ENCODE data around the gene WDR59. TPM values are rescaled to one million over a fixed set of nuclear protein-coding genes. Genes with fewer than 3 reads are reported as not detected.

The WDR59 gene
- polyA plus RNA-seq, 2 of the 4 experiments (the other 2 are of a cell fraction), result 33.4 to 52.2 TPM

DNA sequence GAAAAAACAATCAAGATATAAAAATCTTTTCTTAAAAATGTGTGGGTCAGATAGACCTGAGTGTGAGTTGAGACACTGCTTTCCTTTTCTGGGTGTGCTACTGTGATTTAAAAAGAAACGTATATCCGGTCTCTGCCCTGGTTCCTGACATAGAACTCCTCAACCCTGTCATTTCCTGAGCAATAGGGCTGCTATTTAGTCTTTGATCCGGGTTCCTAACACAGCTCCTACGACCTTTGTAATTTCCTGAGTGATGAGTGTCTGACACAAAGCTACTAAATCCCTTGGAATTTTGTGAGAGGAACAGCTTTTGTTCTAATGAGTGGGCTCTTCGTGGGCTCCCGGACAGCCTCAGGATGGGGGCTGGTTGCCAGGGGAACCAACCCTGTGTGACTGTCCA is 116.4 kb downstream of the WDR59 start:
- H3K4me3 ChIP-seq, result no peak overlapping the region
- WGBS (ENCODE audit: missing lambda C conversion rate), result 54% methylated on average over 6 of the region's 6 CpGs
- H3K4me2 ChIP-seq, result no peak overlapping the region
- POLR2A ChIA-PET, result no interaction called here
- CTCF ChIA-PET, result interaction anchor here (2.4 kb wide), 1 partner anchor 158 kb away, joined by 5 read pairs; no protein-coding TSS in a partner anchor
- H3K9me3 ChIP-seq, result no peaks in the 10 kb centered on the region
- H3K4me1 ChIP-seq, result no peaks in the 10 kb centered on the region
- TF ChIP-seq RAD21 (conservative IDR thresholded peaks at IDR 0.05 in 1 of 2, IDR thresholded peaks at IDR 0.05 in 1 of 2) (no peak), HEYL (CRISPR knock-in tag; IDR thresholded peaks at IDR 0.05) (no peak), CBX8 (IDR thresholded peaks at IDR 0.05) (no peak)
- TF ChIP-seq, protein P1, sequence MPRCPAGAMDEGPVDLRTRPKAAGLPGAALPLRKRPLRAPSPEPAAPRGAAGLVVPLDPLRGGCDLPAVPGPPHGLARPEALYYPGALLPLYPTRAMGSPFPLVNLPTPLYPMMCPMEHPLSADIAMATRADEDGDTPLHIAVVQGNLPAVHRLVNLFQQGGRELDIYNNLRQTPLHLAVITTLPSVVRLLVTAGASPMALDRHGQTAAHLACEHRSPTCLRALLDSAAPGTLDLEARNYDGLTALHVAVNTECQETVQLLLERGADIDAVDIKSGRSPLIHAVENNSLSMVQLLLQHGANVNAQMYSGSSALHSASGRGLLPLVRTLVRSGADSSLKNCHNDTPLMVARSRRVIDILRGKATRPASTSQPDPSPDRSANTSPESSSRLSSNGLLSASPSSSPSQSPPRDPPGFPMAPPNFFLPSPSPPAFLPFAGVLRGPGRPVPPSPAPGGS (IDR thresholded peaks at IDR 0.05), result no peak
- TF ChIP-seq, protein P2, sequence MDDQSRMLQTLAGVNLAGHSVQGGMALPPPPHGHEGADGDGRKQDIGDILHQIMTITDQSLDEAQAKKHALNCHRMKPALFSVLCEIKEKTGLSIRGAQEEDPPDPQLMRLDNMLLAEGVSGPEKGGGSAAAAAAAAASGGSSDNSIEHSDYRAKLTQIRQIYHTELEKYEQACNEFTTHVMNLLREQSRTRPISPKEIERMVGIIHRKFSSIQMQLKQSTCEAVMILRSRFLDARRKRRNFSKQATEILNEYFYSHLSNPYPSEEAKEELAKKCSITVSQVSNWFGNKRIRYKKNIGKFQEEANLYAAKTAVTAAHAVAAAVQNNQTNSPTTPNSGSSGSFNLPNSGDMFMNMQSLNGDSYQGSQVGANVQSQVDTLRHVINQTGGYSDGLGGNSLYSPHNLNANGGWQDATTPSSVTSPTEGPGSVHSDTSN (IDR thresholded peaks at IDR 0.05), result no peak
- FAIRE-seq (no peak), DNase-seq (ENCODE audit: low read depth in 1 of 2, low spot score in 1 of 2) (no peak), ATAC-seq (peak in 1 of 2 experiments; percentile 37; a peak in 1 of 6 replicates)
- H3K27ac ChIP-seq, result no peak overlapping the region

DNA sequence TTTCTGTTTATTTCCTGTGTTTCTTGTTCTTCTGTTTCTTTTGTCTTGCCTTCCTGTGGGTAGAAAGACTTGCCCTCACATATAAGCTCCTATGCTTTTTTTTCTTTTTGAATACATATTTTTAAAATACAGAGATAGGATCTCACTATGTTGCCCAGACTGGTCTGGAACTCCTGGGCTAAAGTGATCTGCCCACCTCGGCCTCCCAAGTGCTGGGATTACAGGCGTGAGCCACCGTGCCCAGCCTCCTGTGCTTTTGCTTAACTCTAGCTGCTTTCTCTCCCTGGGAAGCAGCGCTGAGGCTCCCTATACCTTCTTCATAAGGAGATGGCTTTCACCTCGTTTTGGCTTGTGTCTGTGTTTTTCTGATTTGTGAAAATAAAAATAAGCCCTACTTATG is 116.9 kb downstream of the WDR59 start:
- ChIA-PET CTCF (interaction anchor here (1.0 to 2.4 kb wide), 3 partner anchors 55 to 158 kb away, joined by 3 to 5 read pairs (median 4); no protein-coding TSS in a partner anchor), POLR2A (no interaction called here)
- DNase-seq (ENCODE audit: low read depth in 1 of 2, low spot score in 1 of 2), result no peak
- Histone ChIP-seq H3K4me3 (no peak overlapping the region), H3K9me3 (no peaks in the 10 kb centered on the region), H3K4me2 (no peak overlapping the region), H3K27ac (no peak overlapping the region), H3K4me1 (no peaks in the 10 kb centered on the region)
- WGBS (ENCODE audit: missing lambda C conversion rate), result 84% methylated on average over 5 of the region's 5 CpGs
- FAIRE-seq, result no peak
- ATAC-seq, result no peak
- TF ChIP-seq ZNF302 (CRISPR knock-in tag; IDR thresholded peaks at IDR 0.05), result no peak
- TF ChIP-seq, protein P3, sequence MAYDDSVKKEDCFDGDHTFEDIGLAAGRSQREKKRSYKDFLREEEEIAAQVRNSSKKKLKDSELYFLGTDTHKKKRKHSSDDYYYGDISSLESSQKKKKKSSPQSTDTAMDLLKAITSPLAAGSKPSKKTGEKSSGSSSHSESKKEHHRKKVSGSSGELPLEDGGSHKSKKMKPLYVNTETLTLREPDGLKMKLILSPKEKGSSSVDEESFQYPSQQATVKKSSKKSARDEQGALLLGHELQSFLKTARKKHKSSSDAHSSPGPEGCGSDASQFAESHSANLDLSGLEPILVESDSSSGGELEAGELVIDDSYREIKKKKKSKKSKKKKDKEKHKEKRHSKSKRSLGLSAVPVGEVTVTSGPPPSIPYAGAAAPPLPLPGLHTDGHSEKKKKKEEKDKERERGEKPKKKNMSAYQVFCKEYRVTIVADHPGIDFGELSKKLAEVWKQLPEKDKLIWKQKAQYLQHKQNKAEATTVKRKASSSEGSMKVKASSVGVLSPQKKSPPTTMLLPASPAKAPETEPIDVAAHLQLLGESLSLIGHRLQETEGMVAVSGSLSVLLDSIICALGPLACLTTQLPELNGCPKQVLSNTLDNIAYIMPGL (CRISPR knock-in tag; IDR thresholded peaks at IDR 0.05; ENCODE audit: borderline replicate concordance), result no peak
- no peak for TF ChIP-seq SREBF2 (IDR thresholded peaks at IDR 0.05)
- no peak for TF ChIP-seq FOXS1 (CRISPR knock-in tag; IDR thresholded peaks at IDR 0.05)
- no peak for TF ChIP-seq HOXB5 (CRISPR knock-in tag; IDR thresholded peaks at IDR 0.05)
- TF ChIP-seq PHF8 (IDR thresholded peaks at IDR 0.05; ENCODE audit: borderline replicate concordance, low read depth), result no peak
- TF ChIP-seq, protein P4, sequence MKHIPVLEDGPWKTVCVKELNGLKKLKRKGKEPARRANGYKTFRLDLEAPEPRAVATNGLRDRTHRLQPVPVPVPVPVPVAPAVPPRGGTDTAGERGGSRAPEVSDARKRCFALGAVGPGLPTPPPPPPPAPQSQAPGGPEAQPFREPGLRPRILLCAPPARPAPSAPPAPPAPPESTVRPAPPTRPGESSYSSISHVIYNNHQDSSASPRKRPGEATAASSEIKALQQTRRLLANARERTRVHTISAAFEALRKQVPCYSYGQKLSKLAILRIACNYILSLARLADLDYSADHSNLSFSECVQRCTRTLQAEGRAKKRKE (CRISPR knock-in tag; IDR thresholded peaks at IDR 0.05; ENCODE audit: low read depth), result no peak
- no peak for TF ChIP-seq ZSCAN20 (CRISPR knock-in tag; IDR thresholded peaks at IDR 0.05)
- TF ChIP-seq, protein P5, sequence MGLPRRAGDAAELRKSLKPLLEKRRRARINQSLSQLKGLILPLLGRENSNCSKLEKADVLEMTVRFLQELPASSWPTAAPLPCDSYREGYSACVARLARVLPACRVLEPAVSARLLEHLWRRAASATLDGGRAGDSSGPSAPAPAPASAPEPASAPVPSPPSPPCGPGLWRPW (IDR thresholded peaks at IDR 0.05), result no peak
- TF ChIP-seq CEBPB (IDR thresholded peaks at IDR 0.05), result no peak
- TF ChIP-seq, protein P6, sequence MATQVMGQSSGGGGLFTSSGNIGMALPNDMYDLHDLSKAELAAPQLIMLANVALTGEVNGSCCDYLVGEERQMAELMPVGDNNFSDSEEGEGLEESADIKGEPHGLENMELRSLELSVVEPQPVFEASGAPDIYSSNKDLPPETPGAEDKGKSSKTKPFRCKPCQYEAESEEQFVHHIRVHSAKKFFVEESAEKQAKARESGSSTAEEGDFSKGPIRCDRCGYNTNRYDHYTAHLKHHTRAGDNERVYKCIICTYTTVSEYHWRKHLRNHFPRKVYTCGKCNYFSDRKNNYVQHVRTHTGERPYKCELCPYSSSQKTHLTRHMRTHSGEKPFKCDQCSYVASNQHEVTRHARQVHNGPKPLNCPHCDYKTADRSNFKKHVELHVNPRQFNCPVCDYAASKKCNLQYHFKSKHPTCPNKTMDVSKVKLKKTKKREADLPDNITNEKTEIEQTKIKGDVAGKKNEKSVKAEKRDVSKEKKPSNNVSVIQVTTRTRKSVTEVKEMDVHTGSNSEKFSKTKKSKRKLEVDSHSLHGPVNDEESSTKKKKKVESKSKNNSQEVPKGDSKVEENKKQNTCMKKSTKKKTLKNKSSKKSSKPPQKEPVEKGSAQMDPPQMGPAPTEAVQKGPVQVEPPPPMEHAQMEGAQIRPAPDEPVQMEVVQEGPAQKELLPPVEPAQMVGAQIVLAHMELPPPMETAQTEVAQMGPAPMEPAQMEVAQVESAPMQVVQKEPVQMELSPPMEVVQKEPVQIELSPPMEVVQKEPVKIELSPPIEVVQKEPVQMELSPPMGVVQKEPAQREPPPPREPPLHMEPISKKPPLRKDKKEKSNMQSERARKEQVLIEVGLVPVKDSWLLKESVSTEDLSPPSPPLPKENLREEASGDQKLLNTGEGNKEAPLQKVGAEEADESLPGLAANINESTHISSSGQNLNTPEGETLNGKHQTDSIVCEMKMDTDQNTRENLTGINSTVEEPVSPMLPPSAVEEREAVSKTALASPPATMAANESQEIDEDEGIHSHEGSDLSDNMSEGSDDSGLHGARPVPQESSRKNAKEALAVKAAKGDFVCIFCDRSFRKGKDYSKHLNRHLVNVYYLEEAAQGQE (IDR thresholded peaks at IDR 0.05), result no peak
